NCI-H1105 treated with DMSO at 0.1 percent for 48 hours (cell line): ENCODE measurements around the gene SLC38A1.

Experiments used
- DNase-seq: peaks from one replicate; lab custom pipeline; 2025; lab: John Stamatoyannopoulos, UW

The SLC38A1 gene

DNA sequence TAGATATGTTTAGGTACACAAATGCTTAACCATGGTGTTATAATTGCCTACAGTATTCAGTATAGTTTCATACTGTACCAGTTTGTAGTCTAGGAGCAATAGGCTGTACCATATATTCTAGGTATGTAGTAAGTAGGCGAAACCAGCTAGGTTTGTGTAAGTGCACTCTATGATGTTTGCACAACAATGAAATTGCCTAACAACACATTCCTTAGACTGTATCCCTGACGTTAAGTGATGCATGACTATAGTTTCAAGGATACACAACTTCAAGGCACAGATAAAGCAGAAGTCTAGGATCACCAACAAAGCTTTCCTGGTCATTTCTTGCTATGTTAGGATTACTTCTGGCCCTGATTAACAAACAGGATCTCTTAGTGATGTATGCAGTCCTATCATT, 135.1 kb downstream of the SLC38A1 start:
- no peak for DNase-seq
